Lower leg skin (tissue), 3 donors: ENCODE data around the gene ATP13A4.

ENCODE experiments used
- POLR2A ChIP-seq, 2 donors: fragments of 450-650 bp; IDR thresholded peaks; one replicate each; pipeline ENCODE4 v1.6.1; 2016 to 2017; ENCODE audit warnings: antibody characterized with exemption in 2 of 2, mild to moderate bottlenecking in 1 of 2, moderate library complexity in 1 of 2
- TF ChIP-seq, protein P1 (sequence below), 3 donors: fragments of 450-650 bp; IDR thresholded peaks; one replicate each; pipeline ENCODE4 v1.5.1; 2016; ENCODE audit warnings: antibody characterized with exemption in 3 of 3, mild to moderate bottlenecking in 3 of 3, moderate library complexity in 2 of 3

DNA sequence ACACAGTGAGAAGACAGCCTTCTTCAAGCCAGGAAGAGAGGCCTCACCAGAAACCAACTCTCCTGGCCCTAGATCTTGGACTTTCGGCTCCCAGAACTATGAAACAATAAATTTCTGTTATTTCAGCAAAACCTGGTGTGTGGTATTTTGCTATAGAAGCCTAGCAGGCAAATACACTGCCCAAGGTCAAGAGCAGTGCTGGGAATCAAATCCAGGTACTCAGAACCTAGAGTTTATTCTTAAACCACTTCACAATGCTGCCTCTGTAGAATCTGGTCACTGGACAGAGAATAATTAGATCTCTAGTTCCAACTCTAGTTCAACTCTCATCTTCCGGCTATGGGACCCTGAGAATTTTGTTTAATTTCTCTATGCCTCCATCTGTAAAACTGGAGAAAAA is 46.6 kb downstream of the ATP13A4 start:
- no peak for TF ChIP-seq POLR2A (IDR thresholded peaks at IDR 0.05)
- TF ChIP-seq, protein P1, sequence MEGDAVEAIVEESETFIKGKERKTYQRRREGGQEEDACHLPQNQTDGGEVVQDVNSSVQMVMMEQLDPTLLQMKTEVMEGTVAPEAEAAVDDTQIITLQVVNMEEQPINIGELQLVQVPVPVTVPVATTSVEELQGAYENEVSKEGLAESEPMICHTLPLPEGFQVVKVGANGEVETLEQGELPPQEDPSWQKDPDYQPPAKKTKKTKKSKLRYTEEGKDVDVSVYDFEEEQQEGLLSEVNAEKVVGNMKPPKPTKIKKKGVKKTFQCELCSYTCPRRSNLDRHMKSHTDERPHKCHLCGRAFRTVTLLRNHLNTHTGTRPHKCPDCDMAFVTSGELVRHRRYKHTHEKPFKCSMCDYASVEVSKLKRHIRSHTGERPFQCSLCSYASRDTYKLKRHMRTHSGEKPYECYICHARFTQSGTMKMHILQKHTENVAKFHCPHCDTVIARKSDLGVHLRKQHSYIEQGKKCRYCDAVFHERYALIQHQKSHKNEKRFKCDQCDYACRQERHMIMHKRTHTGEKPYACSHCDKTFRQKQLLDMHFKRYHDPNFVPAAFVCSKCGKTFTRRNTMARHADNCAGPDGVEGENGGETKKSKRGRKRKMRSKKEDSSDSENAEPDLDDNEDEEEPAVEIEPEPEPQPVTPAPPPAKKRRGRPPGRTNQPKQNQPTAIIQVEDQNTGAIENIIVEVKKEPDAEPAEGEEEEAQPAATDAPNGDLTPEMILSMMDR (IDR thresholded peaks at IDR 0.05), result no peak
